ENCODE data around the gene FUCA1.
"Not testable (repeated sequence)": the region's sequence is repeated elsewhere in the genome, so short reads cannot be mapped to it uniquely, and the experiment has no call there.

FUCA1 gene

DNA sequence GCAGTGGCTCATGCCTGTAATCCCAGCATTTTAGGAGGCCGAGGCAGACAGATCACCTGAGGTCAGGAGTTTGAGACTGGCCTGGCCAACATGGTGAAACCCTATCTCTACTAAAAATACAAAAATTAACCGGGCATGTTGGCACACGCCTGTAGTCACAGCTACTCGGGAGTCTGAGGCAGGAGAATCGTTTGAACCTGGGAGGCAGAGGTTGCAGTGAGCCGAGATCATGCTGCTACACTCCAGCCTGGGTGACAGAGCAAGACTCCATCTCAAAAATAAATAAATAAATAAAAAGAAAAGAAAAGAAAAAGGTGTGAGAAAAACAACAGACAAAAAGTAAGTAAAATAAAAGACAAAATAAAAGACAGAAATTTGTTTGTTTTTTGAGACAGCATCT is 33.9 kb downstream of the FUCA1 start:
- not testable (repeated sequence) for DNase-seq

DNA sequence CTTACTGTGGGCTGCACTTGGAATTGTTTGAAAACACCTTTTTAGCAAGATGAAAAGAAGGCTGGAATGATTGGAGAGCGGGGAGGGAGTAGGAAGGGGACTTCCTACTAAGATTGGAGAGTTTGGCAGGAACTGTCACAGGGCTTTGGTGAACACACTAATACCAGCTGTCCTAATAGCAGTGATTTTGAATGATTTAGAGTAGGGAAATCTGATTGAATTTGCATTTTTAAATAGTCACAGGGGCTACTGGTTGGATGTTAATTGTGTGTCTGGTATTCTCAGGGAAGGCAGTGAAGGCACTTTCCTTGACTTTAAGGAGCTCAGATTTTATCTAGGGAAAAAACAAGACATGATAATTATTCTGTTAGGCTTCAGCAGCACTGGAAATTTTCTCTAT is 40.4 kb downstream of the FUCA1 start:
- no peak for DNase-seq

DNA sequence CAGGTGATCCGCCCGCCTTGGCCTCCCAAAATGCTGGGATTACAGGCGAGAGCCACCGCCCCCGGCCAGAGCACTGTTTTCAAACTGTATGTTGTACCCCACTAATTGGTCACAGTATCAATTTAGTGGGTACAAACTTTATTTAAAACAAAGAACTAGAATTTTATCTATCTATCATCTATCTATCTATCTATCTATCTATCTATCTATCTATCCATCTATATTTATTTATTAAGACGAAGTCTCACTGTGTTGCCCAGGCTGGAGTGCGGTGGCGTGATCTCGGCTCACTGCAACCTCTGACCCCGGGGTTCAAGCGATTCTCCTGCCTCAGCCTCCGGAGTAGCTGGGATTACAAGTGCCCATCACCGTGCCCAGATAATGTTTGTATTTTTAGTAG is 41.5 kb downstream of the FUCA1 start:
- not testable (repeated sequence) for DNase-seq

DNA sequence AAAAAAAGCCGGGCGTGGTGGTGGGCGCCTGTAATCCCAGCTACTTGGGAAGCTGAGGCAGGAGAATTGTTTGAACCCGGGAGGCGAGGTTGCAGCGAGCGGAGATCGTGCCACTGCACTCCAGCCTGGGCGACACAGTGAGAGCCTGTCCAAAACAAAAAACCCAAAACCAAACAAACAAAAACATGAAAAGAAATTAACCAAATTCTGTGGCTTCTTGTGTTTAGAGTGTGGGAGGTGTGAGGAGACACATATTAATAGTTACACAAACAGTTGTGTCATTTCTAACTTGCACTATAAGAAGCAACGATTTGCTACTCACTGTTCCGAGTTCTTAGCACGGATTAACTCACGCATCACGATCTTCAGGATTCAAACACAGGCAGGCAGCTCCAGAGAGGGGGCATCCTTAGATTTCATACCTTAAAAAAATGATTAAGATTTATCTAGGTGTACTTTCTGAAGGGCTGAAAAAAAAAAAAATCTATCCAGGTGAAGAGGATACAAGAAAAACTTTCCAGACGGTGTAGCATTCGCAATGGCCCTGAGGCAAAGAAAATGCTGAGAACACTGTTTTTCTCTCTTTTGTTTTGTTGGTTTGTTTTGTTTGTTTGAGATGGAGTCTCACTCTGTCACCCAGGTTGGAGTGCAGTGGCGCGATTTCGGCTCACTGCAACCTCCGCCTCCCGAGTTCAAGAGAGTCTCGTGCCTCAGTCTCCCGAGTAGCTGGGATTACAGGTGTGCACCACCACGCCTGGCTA is 42.1 kb downstream of the FUCA1 start:
- no peak for DNase-seq

DNA sequence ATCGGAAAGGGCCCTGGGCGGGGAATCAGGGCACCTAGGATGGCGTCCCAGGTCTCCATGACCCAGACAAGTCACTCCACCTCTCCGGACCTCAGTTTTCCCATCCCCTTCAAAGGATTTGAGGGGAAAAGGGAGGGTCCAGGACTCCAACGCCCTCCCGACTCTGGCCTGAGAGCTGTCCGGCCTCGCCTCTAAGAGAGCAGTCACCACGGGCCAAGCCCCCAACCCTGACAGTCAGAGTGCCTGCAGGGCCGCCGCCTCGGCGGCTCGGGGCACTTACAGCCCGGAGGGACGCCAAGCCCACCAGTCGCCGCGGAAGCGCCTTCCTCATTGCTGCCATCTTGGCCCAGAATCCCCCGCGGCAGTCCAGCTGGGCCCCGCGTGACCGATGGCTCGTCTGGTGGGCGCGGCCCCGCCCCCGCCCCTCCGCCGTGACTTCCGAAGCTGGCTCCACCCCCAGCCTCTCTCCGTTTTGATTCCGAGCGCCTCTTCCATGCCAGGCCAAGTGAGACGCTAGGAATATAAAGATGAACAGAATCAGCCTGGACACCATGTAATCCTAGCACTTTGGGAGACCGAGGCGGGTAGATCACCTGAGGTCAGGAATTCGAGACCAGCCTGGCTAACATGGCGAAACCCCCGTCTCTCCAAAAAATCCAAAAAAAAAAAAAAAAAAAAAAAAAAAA is 42.9 kb downstream of the FUCA1 start, which contains the start of gene HMGCL:
Gene HMGCL, minus strand, starts transcription at position 354 of the 686 bp plus-strand sequence. Its CDS starts 14 bp downstream, at position 340.
- DNase-seq, result peak; percentile 61

DNA sequence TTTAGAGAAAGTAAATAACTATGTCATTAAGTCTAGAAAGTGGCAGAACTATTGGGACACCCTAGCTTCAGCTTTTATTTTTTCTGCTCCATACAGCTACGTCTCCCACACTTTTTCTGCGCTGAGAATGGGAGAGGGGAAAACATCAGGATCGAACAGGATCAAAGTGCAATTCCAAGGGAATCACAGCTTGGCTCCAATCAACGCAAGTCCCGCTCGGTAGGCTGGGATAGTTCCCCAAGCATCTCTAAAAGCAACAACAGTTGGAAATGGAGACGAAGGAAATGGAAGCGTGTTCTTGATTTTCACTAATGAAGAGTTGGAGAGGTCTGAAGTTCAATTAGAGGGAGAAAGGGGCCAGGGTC is 43.4 kb downstream of the FUCA1 start:
- DNase-seq, result no peak

DNA sequence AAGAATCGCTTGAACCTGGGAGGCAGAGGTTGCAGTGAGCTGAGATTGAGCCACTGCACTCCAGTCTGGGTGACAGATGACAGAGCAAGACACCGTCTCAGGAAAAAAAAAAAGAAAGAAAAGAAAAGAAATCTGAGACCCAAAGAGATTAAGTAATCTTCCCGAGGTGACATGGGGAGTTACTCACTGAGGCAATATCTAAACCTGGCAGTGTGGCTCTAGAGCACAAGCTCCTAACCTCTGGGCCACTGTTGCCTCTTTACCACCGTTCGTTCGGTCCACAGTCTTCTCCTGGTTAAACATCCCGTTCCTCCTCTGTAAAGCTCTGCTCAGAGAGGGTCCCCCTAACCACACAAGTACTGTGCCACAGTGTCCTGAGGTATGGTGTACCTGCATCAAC is 44.3 kb downstream of the FUCA1 start:
- no peak for DNase-seq

DNA sequence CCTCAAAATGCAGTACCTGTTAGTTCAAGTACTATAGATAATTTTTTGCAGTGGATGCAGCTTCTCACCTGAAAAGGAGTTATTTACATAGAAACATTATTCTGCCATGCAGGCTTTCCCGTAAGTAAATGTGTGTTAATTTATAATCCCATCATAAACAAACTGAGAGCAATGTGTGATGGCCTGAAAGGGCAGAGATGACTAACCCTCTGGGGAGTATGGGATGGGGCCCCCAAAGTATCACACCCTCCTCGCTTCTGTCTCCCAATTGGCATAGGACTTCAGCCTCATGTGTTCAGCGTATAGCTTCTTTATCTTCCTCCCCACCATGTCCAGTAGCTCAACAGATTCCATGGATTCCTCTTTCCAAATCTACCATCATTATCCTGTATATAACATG is 50.5 kb downstream of the FUCA1 start:
- no peak for DNase-seq

DNA sequence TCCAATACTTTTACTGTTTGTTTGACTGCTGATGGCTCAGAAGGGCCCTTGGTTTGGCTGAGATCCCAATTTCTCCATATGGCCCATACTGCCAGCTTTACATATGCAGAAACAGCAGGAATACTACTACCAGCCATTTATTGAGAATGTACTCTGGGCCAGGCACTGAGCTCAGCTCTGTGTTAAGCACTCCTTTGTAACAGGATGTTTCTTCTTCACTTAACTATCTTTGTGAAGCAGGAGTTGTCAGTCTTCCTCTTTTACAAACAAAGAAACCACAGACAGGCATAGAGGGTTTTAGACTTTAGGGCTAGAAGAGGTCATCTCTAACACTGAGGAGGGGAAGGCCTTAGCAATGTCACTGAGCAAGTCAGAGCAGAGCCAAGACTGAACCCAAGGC is 51.2 kb downstream of the FUCA1 start:
- DNase-seq, result no peak

DNA sequence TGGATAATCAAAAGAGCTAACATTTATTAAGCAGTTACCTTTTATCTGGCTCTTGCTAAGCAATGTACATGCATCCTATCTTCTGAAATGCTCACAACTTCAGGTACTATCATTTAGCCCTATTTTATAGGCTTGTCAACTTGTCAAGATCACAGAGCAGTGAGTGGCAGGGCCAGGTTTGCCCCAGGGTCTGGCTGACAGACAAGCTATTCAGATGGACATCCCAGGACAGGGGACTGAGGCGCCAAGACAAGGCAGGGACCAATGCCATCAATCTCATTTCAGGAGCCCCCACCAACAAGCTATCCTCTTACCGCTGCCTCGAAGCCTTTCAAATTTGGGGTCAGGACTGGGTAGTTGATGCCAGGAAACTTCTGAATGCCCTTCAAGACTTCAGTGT is 51.7 kb downstream of the FUCA1 start:
- DNase-seq, result no peak

DNA sequence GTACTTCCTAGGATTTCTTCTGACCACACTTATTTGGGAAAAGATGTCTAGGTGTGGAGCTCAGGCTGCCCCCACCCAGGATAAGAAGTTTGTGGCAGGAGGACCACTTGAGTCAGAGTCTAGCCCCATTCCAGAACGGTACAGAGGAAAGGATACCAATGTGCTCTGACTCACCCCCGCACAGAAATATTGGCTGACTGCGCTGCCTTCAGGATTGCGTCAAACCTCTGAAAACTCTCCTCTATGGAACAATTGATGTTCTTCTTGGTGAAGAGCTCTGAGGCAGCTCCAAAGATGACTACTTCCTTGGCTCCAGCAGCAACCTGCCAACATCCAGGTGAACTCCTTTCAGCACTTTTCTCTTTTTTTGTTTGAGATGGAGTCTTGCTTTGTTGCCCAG is 54.1 kb downstream of the FUCA1 start:
- no peak for DNase-seq

DNA sequence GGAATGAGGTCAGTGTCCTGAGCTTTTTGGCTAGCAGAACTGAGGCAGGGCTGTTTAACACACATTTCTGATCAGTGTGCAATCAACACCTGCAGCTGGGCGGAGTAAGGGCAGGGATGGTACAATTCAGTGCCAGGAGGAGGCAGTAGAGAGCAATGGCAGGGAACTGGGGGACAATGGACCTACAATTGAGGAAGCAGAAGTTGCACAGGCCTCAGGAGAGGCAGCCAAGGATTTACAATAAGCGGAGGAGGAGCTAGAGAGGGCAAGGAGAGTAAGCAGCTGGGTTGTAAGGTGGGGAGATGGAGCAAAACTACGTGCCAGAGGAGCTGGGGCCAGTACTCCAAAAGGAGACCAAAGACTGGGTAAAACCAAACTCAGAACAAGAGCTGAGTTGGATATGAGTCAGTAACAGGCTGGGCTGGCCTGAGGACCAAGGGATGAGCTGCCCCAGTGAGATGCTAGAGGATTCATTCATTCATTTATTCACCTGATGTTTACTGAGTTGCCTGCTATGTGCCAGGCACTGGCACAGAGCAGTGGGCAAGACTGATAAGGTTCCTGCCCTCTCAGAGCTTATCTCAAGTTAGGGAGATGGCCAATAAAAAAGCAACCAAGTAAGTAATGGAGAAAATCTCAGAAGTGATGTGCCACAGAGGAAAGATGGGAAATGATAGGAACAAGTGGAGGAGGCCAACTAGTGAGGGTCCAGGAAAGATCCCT is 57.1 kb downstream of the FUCA1 start:
- no peak for DNase-seq

DNA sequence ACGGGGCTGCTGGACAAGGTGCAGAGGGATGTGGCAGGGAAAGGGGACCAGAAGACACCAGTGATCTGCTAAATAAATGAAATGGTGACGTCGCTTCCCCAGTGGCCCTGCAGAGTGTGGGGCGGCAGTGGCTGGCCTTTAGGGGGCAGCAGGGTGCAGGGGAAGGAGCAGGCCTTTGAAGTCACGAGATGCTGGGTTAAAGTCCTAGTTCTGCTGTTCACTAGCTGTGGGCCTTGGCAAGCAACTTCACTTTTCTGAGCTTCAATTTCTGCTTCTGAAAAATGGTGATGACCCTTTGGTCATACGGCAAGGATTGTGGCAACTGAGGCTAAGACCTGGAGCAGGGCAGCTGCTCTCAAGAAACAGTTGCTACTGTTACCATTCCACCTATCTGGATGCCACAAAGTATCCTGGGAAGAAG is 58.3 kb downstream of the FUCA1 start:
- DNase-seq, result peak; percentile 11

DNA sequence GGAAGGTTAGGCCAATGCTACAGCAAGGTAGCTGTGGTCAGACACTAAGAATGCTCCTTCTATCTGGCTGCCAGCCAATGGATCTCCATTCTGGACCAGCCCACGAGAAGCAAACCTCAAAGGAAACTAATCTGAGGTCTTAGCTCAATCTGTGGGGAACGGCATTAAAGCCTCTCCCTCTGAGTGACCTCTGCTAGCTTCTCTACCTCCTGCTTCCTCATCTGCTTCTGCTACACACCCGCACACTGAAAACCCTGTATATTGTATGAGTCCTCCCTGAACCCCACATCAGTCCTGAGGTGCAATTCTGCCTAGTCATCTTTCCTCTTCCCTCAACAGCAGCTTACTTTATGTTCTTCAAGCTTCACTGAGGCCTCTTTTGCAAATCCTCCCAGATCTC is 60.6 kb downstream of the FUCA1 start:
- no peak for DNase-seq

DNA sequence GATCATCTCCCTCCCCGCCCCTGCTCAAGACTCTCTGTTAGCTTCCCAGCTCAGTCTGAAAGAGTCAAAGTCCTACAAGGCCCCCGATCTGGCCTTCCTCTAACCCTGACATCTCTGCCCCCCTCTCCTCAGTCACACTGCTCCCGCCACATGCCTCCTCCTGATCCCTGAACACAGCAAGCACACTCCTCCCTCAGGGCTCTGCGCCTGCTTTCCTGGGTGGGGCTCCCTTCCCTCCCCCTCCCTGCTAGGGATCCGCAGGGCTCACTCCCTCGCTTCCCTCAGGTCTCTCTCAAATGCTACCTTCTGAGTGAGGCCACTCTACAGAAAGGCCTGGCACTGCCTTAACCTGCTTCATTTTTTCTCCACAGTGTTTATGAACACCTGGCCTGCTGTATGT is 61.8 kb downstream of the FUCA1 start:
- DNase-seq, result no peak

DNA sequence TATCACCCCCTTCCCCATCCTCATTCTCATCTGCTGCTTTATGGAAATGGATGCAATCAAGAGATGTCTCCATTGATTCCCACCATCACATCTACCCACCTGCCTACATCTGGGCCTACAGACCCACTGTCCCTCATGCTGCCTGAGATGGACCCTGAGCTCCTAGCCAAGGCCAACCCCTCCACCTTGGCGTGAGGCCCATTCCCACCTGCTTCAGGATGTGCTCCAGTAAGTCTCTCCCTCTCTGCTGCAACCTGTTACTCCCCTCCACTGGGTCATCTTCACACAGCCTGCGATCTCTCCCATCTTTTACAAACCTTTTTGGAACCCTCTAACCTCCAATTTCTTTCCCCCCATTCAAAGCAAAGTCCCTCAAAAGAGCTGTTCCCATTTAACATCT is 63.1 kb downstream of the FUCA1 start:
- no peak for DNase-seq

DNA sequence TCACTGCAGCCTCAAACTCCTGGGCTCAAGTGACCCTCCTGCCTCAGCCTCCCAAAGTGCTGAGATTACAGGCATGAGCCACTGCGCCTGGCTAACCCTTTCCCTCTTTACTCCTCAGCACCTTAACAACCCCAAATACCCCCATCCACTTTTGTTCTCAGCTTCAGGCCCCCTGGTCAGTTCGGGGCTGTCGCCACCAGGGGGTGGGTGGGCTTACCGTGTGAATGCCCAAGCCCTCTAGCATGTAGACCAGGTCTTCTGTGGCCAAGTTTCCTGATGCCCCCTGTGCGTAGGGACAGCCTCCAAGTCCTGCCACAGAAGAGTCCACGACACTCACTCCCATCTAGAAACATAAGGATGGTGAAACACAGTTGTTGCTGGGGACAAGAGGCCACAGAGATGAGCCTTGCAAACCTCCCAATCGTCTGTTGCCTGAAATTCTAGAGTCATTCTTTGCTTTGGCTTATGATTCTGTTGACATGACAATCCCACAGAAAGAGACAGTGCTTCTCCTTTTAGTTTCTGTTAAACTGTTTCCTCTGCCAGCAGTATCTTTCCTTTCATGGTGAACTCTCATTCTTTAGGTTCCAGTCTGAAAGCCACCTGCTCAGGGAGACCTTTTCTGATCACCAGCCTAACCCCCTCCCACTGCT is 63.8 kb downstream of the FUCA1 start:
- DNase-seq, result no peak

DNA sequence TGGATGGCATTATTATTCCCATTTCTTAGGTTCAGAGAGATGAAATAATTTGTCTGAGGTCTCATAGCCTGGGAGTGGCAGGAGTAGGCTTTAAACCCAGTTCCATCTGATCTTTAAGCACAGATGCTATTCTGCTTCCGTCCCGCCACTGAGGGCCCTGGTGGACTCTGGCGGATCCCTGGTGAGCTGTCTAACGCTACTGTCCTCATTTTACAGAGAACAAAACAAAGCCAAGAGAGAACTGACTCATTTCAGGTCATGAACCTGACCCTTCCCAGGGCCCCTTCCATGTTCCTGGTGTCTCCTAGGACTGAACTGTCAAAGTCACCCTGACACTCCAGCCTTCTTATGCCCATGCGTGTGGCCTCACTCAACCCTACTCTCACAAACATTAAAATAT is 64.4 kb downstream of the FUCA1 start:
- no peak for DNase-seq

DNA sequence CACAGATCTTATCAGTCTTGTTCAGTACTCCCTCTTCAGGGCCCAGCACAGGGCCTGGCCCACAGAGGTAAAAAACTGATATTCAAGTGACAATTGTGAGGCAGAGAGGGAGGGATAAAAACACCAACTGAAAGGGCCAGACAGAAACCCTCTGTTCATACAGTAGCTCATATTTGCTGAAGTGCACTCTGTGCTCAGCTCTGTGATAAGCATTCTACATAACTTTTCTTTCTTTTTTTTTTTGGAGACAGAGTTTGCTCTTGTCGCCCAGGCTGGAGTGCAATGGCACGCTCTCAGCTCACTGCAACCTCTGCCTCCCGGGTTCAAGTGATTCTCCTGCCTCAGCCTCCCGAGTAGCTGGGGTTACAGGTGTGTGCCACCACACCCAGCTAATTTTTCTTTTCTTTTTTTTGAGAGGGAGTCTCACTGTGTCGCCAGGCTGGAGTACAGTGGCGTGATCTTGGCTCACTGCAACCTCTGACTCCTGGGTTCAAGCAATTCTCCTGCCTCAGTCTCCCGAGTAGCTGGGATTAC is 65.2 kb downstream of the FUCA1 start:
- DNase-seq, result not testable (repeated sequence)

DNA sequence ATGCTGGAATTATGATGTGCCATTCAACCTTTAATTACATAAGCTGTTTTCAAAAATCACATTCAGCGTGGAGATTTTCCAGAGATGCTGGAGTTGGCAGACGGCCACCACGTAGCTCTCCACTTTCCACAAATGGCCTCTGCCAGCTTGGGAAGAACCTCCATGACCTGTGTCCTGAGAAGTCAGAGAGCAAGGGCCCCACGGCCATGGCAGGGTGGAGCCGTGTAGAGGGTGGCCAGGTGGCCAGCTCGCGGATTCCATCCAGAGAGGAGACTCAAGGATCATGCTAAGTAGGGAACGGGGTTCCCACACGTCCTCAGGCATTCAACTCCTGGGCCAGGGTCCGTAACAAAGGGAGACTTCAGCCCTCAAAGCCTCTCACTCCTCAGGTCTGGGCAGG is 66.2 kb downstream of the FUCA1 start:
- DNase-seq, result no peak

DNA sequence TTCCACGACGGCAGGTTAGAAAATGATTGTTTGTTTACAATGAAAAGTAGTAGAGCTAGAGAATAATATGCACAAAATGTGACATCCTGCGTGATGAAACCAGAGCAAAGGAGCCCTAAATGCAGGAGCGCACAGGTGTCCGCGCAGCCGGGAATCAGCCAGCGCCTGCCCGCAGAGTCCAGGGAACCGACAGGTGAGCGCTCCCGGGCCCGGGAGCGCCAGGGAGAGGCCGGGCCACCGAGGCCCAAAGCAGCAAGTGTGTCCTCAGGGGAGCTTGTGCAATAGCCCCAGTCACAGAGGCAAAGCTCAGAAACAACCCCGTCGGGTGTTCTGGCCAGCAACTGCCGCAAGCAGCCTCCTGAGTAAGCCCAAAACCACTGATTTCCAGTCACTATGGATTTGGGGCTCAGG is 66.7 kb downstream of the FUCA1 start:
- no peak for DNase-seq

DNA sequence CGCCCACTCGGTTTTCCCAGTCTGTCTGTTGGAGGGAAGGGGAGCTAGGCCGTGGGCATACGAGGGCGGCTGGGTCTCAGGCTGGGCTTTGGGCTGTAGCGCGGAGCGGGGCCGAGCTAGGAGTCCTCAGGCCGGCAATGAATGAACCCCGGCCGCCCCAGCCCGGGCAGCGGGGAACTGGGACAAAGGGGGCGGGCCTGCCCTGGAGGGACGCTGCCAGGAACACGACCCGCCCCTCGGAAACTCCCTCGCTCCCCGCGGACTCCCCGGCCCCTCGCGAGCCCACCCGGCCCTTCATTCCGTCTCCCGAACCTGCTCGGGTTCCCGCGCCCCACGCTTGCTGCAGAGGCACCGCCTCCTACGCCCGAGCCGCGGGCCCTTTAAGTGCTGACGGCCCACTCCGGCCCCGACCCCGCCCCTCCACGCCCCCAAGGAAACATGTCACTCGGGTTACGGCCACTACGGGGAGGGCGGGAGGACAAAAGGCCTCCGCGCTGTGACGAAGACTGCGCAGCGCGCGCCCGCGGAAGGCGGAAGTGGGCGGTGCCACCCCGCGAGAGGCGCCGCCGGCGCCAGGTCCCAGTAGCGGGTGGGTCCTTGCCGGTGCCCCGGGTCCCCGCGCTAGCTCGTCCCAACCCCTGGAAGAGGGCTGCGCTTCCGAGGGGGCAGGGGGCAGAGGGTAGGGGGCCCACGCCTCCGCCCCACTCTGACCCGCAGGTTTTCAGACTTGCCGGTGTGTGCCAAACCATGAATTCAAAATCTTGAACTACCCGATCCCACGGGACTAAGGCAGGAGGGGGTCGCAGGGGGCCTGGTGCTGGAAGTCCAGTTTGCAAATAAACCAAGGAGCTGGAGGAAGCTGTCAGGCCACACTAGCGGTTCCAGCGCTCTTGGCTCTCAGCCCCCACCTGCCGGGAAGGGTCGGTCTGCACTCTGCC is 67.4 kb downstream of the FUCA1 start, which contains the start of gene GALE:
Gene GALE, minus strand, starts transcription at position 355 of the 938 bp plus-strand sequence. CDS start 1,747 bp downstream, outside the sequence.
- DNase-seq, result peak; percentile 47
